Choroid plexus epithelial cell (primary cell): ENCODE measurements around the gene CCDC92B.

ENCODE experiments used
- DNase-seq: peaks from one replicate; pipeline ENCODE4 v3.0.0-alpha.2; 2010; ENCODE audit warnings: low read depth
- H3K4me3 ChIP-seq: 2 replicates; pipeline ENCODE4 v1.5.1; 2011; ENCODE audit warnings: low read depth, mild to moderate bottlenecking, control low read depth, low read length, moderate library complexity
- TF ChIP-seq, protein P1 (sequence below): conservative IDR thresholded peaks from 2 replicates; pipeline ENCODE4 v1.5.1; 2011; ENCODE audit warnings: low read depth, mild to moderate bottlenecking, control low read depth, inconsistent platforms, low read length, moderate library complexity

The CCDC92B gene

DNA sequence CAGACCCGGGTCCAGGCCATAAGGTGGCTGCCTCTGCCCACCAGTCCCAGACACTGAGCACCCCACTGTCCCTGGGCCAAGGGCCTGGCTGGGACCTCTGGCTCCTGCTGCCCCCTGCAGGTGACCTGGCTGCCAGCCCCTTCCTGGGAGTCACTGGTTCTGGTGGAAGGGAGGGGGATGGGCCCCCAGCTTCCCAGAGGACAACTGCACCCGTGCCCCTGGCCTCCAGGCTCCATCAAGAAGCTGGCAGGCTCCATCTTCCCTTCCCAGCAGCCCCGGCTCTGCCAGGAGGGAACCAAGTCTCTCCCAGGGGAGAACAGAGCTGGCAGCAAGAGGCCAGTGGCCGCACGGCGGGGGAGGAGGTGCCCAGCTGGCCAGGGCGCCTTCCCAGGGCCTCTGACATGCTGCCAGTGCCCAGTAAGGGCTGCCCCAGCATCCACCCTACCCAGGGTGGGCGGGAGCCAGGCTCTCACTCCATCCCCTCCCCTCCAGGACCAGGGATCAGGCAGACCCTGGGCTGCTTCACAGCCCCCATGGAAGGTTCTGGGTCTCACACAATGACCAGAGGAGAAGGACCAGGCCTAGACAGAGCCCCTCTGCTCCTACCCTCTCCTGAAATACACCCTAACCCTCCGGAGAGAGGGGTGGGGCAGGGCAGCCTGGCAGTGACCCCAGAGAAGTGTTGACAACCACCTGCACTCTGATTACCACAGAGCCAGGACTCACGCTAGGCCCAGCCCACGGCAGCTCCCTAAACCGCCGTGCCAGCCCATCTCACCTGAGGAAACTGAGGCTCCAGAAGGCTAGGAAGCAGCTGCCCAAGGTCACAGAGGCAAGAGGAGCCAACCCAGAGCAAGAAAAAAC is 41.5 kb downstream of the CCDC92B start:
- DNase-seq: peak; percentile 20
- TF ChIP-seq, protein P1, sequence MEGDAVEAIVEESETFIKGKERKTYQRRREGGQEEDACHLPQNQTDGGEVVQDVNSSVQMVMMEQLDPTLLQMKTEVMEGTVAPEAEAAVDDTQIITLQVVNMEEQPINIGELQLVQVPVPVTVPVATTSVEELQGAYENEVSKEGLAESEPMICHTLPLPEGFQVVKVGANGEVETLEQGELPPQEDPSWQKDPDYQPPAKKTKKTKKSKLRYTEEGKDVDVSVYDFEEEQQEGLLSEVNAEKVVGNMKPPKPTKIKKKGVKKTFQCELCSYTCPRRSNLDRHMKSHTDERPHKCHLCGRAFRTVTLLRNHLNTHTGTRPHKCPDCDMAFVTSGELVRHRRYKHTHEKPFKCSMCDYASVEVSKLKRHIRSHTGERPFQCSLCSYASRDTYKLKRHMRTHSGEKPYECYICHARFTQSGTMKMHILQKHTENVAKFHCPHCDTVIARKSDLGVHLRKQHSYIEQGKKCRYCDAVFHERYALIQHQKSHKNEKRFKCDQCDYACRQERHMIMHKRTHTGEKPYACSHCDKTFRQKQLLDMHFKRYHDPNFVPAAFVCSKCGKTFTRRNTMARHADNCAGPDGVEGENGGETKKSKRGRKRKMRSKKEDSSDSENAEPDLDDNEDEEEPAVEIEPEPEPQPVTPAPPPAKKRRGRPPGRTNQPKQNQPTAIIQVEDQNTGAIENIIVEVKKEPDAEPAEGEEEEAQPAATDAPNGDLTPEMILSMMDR: peak; percentile 54
- H3K4me3 ChIP-seq: no peak overlapping the region

DNA sequence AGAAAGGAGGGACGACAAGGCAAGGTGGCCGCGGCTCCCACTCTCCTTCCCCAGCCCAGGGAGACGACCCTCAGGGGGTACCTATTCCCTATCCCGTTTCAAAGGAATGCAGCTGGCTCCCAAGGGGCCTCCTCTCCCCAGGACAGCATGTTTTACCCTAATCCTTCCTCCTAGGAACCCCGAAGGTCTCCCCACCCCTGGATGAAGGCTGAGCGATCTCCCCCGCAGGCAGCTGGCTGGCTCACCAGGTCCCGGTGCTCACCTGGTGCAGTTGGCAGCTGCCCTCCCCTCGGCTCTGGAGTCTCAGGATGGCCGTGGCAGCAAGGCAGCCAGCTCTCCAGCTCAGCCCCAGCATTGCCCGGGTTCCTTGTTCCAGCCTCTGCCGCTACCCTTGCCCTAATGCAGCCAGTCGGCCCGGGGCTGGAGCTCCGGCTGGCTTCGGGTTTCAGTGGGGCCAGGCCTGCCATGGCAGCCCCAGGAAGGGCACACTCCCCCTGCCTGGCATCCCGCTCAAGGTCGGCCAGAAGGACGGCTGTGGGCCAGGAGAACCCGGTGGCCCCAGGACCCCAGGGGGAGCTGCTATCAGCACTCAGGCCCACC is 42.4 kb downstream of the CCDC92B start:
- no peak for DNase-seq
- TF ChIP-seq, protein P1: no peak
- no peak overlapping the region for H3K4me3 ChIP-seq

DNA sequence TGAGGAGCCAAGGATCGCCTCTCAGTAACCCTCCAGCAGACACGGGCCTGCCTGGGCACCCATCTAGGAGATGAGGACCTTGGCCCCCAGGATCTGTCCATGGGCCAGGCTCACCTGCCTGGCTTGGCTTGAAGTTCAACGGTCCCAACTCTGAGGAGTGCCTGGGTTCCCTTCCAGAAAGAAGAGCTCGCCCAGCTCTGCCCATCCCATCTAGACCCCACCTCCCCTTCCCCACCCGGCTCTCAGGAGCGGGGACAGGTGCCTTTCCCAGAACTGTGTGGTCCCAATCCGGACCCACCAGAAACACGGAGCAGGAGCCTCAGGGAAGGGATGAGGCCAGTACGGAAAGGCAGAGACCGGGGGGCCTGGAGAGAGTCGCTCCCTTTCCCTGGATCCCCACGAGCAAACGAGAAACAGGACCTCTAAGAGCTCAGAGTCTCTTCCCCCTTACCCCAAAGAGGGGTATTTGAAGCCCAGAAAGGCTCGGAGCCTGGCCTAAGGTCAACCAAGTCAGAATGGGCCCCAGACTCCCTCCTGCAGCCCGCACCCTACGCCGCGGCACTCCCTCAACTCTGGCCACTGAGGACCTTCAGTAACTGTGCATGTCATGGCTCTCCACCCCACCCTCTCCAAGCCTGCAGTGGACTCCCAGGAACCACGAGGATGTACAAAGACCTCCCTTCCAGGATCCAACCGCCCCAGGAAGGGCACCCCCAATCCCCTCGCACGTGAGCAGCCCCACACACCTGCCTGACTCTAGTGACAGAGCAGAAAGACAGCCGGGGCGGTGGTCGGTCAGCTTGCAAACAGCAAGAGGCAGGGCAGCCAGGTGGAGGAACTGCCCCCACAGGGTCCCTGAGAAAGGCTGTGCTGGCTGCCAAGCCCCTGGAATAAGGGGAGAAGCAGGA is 43.3 kb downstream of the CCDC92B start:
- H3K4me3 ChIP-seq: no peak overlapping the region
- TF ChIP-seq, protein P1: no peak
- no peak for DNase-seq

DNA sequence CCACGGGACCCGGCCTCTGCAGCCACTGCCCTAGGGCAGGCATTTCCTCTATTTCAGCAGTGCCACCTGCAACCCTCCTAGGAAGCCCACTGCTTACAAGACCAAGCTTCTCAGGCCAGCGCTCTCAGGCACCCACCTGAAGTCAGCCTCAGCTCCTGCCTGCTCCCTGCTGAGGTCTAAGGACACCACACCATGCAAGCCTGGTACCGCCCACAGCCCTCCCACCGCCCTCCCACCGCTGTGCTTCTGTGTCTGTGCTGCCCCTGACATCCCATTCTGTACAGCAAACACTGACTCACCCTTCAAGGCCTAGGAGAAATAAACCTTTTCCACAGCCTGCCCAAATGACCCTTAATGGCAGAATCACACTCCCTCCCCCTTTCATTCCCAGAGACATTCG is 44.2 kb downstream of the CCDC92B start:
- peak; percentile 84 for DNase-seq
- TF ChIP-seq, protein P1: no peak
- H3K4me3 ChIP-seq: no peak overlapping the region

DNA sequence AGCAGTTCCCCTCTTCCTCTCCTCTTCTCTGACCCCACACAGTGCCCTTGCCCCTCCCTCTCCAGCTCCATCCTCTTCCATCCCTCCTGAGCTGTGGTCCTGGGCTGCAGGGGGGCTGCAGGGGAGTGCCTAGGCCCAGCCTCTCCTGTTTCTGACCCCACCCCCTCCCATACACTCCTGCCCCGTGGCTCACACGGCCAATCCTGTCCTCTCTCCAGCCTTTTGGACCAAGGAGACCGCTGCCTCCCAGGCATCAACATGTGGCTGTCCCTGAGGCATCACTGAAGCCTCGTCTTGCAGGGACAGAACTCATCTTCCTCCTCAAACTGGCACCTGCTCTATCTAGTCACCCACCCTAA is 44.6 kb downstream of the CCDC92B start:
- TF ChIP-seq, protein P1: no peak
- no peak for DNase-seq

DNA sequence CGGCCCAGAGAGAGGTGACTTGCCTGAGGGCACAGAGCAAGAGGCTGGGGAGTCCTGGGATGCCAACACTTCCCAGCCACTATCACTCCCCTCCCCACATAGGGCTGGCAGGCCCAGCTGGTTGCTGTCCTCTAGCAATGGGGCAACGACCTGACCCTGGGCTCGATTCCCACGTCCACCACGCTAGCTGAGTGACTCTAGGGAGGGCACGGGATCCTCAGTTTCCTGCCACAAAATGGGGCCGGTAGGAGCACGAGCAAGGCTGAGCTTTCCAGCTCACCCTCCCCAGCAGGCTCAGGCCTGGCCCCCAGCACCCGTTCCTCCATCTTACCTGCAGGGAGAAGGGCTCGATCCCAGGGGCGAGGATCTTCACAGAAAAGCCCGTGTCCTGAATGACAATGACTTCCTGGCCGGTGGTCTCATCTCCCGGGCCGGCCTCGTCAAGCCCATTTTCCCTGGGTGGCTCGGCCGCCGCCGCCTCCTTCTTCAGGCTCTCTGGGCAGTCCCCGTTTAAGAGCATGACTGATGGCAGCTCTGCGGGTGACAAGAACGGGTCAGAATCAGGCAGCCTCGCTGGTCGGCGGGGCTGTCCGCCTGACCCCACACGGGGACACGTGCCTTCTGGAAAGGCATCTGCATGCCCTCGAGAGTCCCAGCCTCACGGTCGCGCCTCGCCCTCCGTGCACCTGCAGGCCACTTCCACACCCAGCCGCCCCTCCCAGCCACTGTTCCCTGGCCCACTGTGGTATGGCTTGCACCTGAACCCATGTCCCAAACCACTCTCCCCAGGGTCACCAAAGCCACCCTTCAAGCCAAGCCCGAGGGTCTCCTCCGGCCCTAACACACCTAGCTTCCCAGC is 45.2 kb downstream of the CCDC92B start:
- TF ChIP-seq, protein P1: no peak
- H3K4me3 ChIP-seq: no peak overlapping the region
- DNase-seq: no peak

More for the DNA sequence above, 44.6 kb downstream of the CCDC92B start:
- H3K4me3 ChIP-seq: no peak overlapping the region
